ENCODE measurements around the gene PARM1.

PARM1 gene

GRCh38 chr4:74934888-74935287 is 2.0 kb downstream of the PARM1 start:
- Histone ChIP-seq H3K9me3 (ENCODE audit: control insufficient read depth in 2 of 2, low read length in 2 of 2) (no peaks in the 10 kb centered on the region), H3K9ac (ENCODE audit: low read depth in 1 of 2, low read length in 2 of 2) (peak overlapping the region; percentile 84 to 89), H3K36me3 (ENCODE audit: control insufficient read depth in 2 of 2, insufficient read depth in 2 of 2, low read length in 2 of 2) (no peaks in the 10 kb centered on the region), H3K27me3 (ENCODE audit: control insufficient read depth in 2 of 2, insufficient read depth in 2 of 2, low read length in 2 of 2) (no peaks in the 10 kb centered on the region), H3K27ac (ENCODE audit: low read depth in 2 of 2, low read length in 2 of 2) (peak overlapping the region in 1 of 2 donors; percentile 84), H3K4me3 (ENCODE audit: low read length in 2 of 2) (peak overlapping the region; percentile 73 to 86), H3K4me1 (ENCODE audit: control insufficient read depth in 2 of 2, insufficient read depth in 2 of 2, low read length in 2 of 2) (peaks cover 2 to 3% of the 10 kb centered on the region in 2 donors)

GRCh38 chr4:74941123-74941522 is 8.2 kb downstream of the PARM1 start:
- H3K9ac ChIP-seq (ENCODE audit: low read depth in 1 of 2, low read length in 2 of 2), result no peak overlapping the region
- H3K9me3 ChIP-seq (ENCODE audit: control insufficient read depth in 2 of 2, low read length in 2 of 2), result no peaks in the 10 kb centered on the region
- peaks cover 0 to 3% of the 10 kb centered on the region in 2 donors for H3K36me3 ChIP-seq (ENCODE audit: control insufficient read depth in 2 of 2, insufficient read depth in 2 of 2, low read length in 2 of 2)
- H3K4me3 ChIP-seq (ENCODE audit: low read length in 2 of 2), result no peak overlapping the region
- H3K27ac ChIP-seq (ENCODE audit: low read depth in 2 of 2, low read length in 2 of 2), result no peak overlapping the region
- no peaks in the 10 kb centered on the region for H3K27me3 ChIP-seq (ENCODE audit: control insufficient read depth in 2 of 2, insufficient read depth in 2 of 2, low read length in 2 of 2)
- peaks cover 0 to 6% of the 10 kb centered on the region in 2 donors for H3K4me1 ChIP-seq (ENCODE audit: control insufficient read depth in 2 of 2, insufficient read depth in 2 of 2, low read length in 2 of 2)

DNA sequence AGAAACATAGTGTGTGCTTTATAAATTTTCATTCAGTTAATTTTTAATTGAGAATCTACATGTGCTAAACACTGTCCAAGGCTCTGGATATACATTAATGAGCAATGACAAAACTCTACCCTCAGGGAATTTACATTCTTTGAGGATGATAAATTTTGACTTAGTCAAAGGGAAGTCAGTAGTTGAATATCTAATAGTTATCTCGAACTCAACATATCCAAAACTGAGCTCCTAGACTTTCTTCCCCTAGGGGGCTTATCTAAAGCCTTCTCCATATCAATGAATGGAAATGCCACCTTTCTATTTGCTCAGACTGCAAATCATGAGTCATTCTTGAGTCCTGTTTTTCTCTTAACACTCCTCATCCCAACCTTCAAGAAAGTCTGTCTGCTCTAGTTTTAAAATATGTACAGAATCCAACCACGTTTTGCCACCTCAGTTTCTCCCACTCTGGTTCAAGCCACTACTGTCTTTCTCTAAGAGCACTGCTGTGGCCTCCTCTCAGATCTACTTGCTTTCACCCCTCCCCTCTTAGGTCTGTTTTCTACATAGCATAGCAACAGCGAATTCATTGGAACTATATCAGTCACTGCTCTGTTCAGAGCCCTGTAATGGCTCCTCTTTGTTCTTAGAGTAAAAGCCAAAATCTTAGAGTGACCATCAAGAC is 9.5 kb downstream of the PARM1 start:
- H3K9me3 ChIP-seq (ENCODE audit: control insufficient read depth in 2 of 2, low read length in 2 of 2), result no peaks in the 10 kb centered on the region
- peaks cover 0 to 3% of the 10 kb centered on the region in 2 donors for H3K36me3 ChIP-seq (ENCODE audit: control insufficient read depth in 2 of 2, insufficient read depth in 2 of 2, low read length in 2 of 2)
- no peak overlapping the region for H3K27ac ChIP-seq (ENCODE audit: low read depth in 2 of 2, low read length in 2 of 2)
- no peak overlapping the region for H3K4me3 ChIP-seq (ENCODE audit: low read length in 2 of 2)
- no peaks in the 10 kb centered on the region for H3K27me3 ChIP-seq (ENCODE audit: control insufficient read depth in 2 of 2, insufficient read depth in 2 of 2, low read length in 2 of 2)
- H3K4me1 ChIP-seq (ENCODE audit: control insufficient read depth in 2 of 2, insufficient read depth in 2 of 2, low read length in 2 of 2), result peaks cover 0 to 6% of the 10 kb centered on the region in 2 donors
- H3K9ac ChIP-seq (ENCODE audit: low read depth in 1 of 2, low read length in 2 of 2), result no peak overlapping the region

DNA sequence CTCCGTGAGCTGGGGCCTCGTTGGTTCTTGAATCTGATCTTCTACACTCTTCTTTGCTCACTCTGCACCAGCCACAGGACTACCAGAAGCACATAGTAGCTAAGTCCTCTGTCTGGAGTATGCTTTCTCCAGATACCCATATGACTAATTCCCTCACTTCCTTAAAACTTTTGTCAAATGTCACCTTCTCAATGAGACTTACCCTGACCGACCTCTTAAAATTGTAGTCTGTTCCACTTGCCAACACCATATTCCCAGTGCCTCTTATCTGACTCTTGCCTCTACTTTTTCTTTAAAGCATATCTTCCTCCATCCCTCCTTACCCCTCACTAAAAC is 10.0 kb downstream of the PARM1 start:
- Histone ChIP-seq H3K36me3 (ENCODE audit: control insufficient read depth in 2 of 2, insufficient read depth in 2 of 2, low read length in 2 of 2) (peaks cover 0 to 3% of the 10 kb centered on the region in 2 donors), H3K9ac (ENCODE audit: low read depth in 1 of 2, low read length in 2 of 2) (no peak overlapping the region), H3K27ac (ENCODE audit: low read depth in 2 of 2, low read length in 2 of 2) (peak overlapping the region in 1 of 2 donors; percentile 17), H3K4me1 (ENCODE audit: control insufficient read depth in 2 of 2, insufficient read depth in 2 of 2, low read length in 2 of 2) (peaks cover 0 to 10% of the 10 kb centered on the region in 2 donors), H3K27me3 (ENCODE audit: control insufficient read depth in 2 of 2, insufficient read depth in 2 of 2, low read length in 2 of 2) (no peaks in the 10 kb centered on the region), H3K9me3 (ENCODE audit: control insufficient read depth in 2 of 2, low read length in 2 of 2) (no peaks in the 10 kb centered on the region), H3K4me3 (ENCODE audit: low read length in 2 of 2) (no peak overlapping the region)

GRCh38 chr4:74944354-74944793 is 11.5 kb downstream of the PARM1 start:
- Histone ChIP-seq H3K27ac (ENCODE audit: low read depth in 2 of 2, low read length in 2 of 2) (peak overlapping the region in 1 of 2 donors; percentile 57), H3K9me3 (ENCODE audit: control insufficient read depth in 2 of 2, low read length in 2 of 2) (no peaks in the 10 kb centered on the region)

DNA sequence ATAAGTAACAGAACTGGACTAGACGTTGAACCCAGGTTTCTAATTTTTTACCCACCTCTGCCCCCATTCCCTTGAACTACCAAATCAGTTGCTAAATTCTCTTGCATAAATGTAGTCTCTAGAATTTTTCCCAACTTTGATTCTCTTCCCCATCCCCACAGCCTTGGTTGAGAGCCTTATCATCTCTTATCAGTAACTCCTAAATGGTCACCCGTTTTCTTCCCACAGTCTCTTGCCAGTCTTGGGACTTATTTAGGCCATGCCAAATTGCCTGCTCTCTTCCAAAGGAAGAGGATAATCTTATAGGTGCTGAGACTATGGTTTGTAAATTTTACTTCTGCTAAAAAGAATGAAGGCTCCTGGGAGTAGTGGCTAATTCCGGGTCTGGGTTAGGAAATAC is 13.3 kb downstream of the PARM1 start:
- Histone ChIP-seq H3K4me1 (ENCODE audit: control insufficient read depth in 2 of 2, insufficient read depth in 2 of 2, low read length in 2 of 2) (peaks cover 6 to 26% of the 10 kb centered on the region in 2 donors), H3K4me3 (ENCODE audit: low read length in 2 of 2) (no peak overlapping the region), H3K27ac (ENCODE audit: low read depth in 2 of 2, low read length in 2 of 2) (no peak overlapping the region), H3K9ac (ENCODE audit: low read depth in 1 of 2, low read length in 2 of 2) (no peak overlapping the region), H3K9me3 (ENCODE audit: control insufficient read depth in 2 of 2, low read length in 2 of 2) (no peaks in the 10 kb centered on the region), H3K27me3 (ENCODE audit: control insufficient read depth in 2 of 2, insufficient read depth in 2 of 2, low read length in 2 of 2) (no peaks in the 10 kb centered on the region), H3K36me3 (ENCODE audit: control insufficient read depth in 2 of 2, insufficient read depth in 2 of 2, low read length in 2 of 2) (peaks cover 0 to 3% of the 10 kb centered on the region in 2 donors)

More at GRCh38 chr4:74944354-74944793, 11.5 kb downstream of the PARM1 start:
- no peak overlapping the region for H3K9ac ChIP-seq (ENCODE audit: low read depth in 1 of 2, low read length in 2 of 2)
- no peak overlapping the region for H3K4me3 ChIP-seq (ENCODE audit: low read length in 2 of 2)
- H3K27me3 ChIP-seq (ENCODE audit: control insufficient read depth in 2 of 2, insufficient read depth in 2 of 2, low read length in 2 of 2), result no peaks in the 10 kb centered on the region
- peaks cover 0 to 14% of the 10 kb centered on the region in 2 donors for H3K4me1 ChIP-seq (ENCODE audit: control insufficient read depth in 2 of 2, insufficient read depth in 2 of 2, low read length in 2 of 2)
- H3K36me3 ChIP-seq (ENCODE audit: control insufficient read depth in 2 of 2, insufficient read depth in 2 of 2, low read length in 2 of 2), result peaks cover 0 to 3% of the 10 kb centered on the region in 2 donors

DNA sequence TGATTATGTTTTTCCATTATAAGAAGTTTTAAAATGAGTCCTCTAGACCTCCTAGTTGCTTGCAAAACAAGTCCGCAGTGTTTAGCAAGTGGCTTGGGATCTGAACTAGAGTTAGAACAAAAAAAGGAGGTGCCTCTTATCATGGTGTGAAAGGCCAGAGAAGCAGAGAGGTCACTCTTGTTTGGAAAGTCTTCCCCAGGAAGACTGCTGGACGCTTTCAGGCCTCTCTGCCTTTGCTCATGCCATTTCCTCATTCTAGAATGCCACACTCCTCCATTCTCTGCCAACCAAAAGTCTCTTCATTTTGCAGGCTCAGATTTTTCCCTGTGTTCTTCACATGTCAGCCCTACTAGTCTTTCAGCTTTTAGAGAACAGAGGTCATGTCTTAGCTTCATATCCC is 14.9 kb downstream of the PARM1 start:
- Histone ChIP-seq H3K27ac (ENCODE audit: low read depth in 2 of 2, low read length in 2 of 2) (peak overlapping the region; percentile 69 to 77), H3K9me3 (ENCODE audit: control insufficient read depth in 2 of 2, low read length in 2 of 2) (no peaks in the 10 kb centered on the region), H3K4me1 (ENCODE audit: control insufficient read depth in 2 of 2, insufficient read depth in 2 of 2, low read length in 2 of 2) (peaks cover 6 to 26% of the 10 kb centered on the region in 2 donors), H3K9ac (ENCODE audit: low read depth in 1 of 2, low read length in 2 of 2) (no peak overlapping the region), H3K4me3 (ENCODE audit: low read length in 2 of 2) (peak overlapping the region; percentile 13 to 46), H3K36me3 (ENCODE audit: control insufficient read depth in 2 of 2, insufficient read depth in 2 of 2, low read length in 2 of 2) (no peaks in the 10 kb centered on the region), H3K27me3 (ENCODE audit: control insufficient read depth in 2 of 2, insufficient read depth in 2 of 2, low read length in 2 of 2) (no peaks in the 10 kb centered on the region)

- peak overlapping the region; percentile 13 to 46 for H3K4me3 ChIP-seq (ENCODE audit: low read length in 2 of 2)
- H3K9ac ChIP-seq (ENCODE audit: low read depth in 1 of 2, low read length in 2 of 2), result no peak overlapping the region
- H3K4me1 ChIP-seq (ENCODE audit: control insufficient read depth in 2 of 2, insufficient read depth in 2 of 2, low read length in 2 of 2), result peaks cover 6 to 26% of the 10 kb centered on the region in 2 donors
- H3K27ac ChIP-seq (ENCODE audit: low read depth in 2 of 2, low read length in 2 of 2), result peak overlapping the region; percentile 69 to 77
- H3K27me3 ChIP-seq (ENCODE audit: control insufficient read depth in 2 of 2, insufficient read depth in 2 of 2, low read length in 2 of 2), result no peaks in the 10 kb centered on the region
- no peaks in the 10 kb centered on the region for H3K36me3 ChIP-seq (ENCODE audit: control insufficient read depth in 2 of 2, insufficient read depth in 2 of 2, low read length in 2 of 2)
- H3K9me3 ChIP-seq (ENCODE audit: control insufficient read depth in 2 of 2, low read length in 2 of 2), result no peaks in the 10 kb centered on the region
These were observed 15.3 kb downstream of the PARM1 start for GRCh38 chr4:74948236-74948635.

GRCh38 chr4:74950200-74950599 is 17.3 kb downstream of the PARM1 start:
- no peaks in the 10 kb centered on the region for H3K36me3 ChIP-seq (ENCODE audit: control insufficient read depth in 2 of 2, insufficient read depth in 2 of 2, low read length in 2 of 2)
- H3K9me3 ChIP-seq (ENCODE audit: control insufficient read depth in 2 of 2, low read length in 2 of 2), result no peaks in the 10 kb centered on the region
- no peak overlapping the region for H3K27ac ChIP-seq (ENCODE audit: low read depth in 2 of 2, low read length in 2 of 2)

DNA sequence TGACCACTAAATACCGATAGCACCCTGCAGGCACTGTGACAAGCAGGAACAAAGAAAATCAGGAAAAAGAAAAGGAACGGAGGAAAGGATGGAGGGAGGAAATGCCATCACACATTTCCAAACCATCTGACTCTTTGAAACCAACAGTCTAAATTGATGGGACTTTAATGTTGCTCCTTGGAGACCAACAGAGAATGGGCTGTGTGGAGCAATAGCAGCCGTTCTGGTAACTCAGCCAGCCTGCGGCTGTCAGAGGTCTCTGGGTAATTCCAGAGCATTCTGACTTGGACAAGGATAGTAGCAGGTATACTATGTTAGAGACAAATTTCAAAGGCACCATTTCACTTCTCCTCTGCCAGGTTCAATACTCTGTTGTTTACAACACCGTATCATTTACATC is 18.0 kb downstream of the PARM1 start:
- H3K27ac ChIP-seq (ENCODE audit: low read depth in 2 of 2, low read length in 2 of 2), result no peak overlapping the region
- no peaks in the 10 kb centered on the region for H3K27me3 ChIP-seq (ENCODE audit: control insufficient read depth in 2 of 2, insufficient read depth in 2 of 2, low read length in 2 of 2)
- no peak overlapping the region for H3K9ac ChIP-seq (ENCODE audit: low read depth in 1 of 2, low read length in 2 of 2)
- H3K36me3 ChIP-seq (ENCODE audit: control insufficient read depth in 2 of 2, insufficient read depth in 2 of 2, low read length in 2 of 2), result no peaks in the 10 kb centered on the region
- H3K4me3 ChIP-seq (ENCODE audit: low read length in 2 of 2), result no peak overlapping the region
- H3K9me3 ChIP-seq (ENCODE audit: control insufficient read depth in 2 of 2, low read length in 2 of 2), result no peaks in the 10 kb centered on the region
- peaks cover 6 to 20% of the 10 kb centered on the region in 2 donors for H3K4me1 ChIP-seq (ENCODE audit: control insufficient read depth in 2 of 2, insufficient read depth in 2 of 2, low read length in 2 of 2)

More at GRCh38 chr4:74950200-74950599, 17.3 kb downstream of the PARM1 start:
- Histone ChIP-seq H3K27me3 (ENCODE audit: control insufficient read depth in 2 of 2, insufficient read depth in 2 of 2, low read length in 2 of 2) (no peaks in the 10 kb centered on the region), H3K9ac (ENCODE audit: low read depth in 1 of 2, low read length in 2 of 2) (no peak overlapping the region), H3K4me1 (ENCODE audit: control insufficient read depth in 2 of 2, insufficient read depth in 2 of 2, low read length in 2 of 2) (peaks cover 6 to 20% of the 10 kb centered on the region in 2 donors), H3K4me3 (ENCODE audit: low read length in 2 of 2) (no peak overlapping the region)

All from mucosa of rectum (tissue), 2 donors.